ENCODE results near the gene NRF1. TPM values are rescaled to one million over a fixed set of nuclear protein-coding genes. Genes with fewer than 3 reads are reported as not detected.

The NRF1 gene
- total and polyA plus RNA-seq, 10 donors, result 6.7 to 27.9 (median 20.9) TPM

DNA sequence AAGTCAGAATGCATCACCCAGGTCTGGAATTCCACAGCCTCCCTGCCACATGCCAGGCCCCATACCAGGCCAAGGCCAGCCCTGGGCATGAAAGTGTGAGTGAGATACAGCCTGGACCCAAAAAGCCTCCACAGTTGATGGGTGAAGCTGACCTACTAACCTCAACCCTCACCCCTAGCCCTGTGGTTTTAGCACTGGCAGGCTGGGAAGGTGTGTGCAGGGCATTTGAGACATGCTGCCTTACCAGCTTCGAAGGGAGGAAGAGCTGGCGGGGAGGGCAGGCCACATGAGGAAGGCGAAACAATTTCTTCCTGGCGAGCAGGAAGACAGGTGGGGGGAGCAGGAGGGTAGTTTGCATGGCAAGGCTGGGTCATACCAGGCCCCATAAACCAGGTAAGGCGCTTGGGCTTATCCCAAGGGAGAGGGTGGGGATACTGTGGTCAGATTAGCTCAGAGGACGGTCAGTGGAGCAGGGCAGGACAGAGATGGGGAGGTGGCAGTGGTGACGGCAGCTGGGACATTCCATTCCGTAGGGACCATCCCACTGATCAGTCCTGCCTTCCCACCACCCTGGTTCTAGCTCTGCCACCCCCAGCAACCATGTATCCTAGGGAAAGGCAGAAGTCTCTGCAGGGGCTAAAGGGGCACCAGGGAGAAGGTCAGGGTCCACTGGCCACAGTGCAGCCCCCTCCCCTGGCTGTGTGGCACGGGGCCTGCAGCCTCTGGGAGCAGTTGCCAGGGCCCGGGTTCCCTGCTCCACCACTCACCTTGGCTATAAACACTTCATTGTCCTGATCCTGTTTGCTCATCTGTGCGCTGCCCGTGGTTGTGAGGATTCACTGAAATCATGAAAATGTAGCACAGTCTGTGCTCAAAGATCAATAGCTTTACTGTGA, 155.8 kb downstream of the NRF1 start:
- H3K4me3 ChIP-seq, result no peak overlapping the region
- TF ChIP-seq POLR2A (IDR thresholded peaks at IDR 0.05), result no peak
- TF ChIP-seq CTCF (IDR thresholded peaks at IDR 0.05 in 8 of 11, conservative IDR thresholded peaks at IDR 0.05 in 3 of 11), result no peak
- no peak for TF ChIP-seq POLR2AphosphoS5 (IDR thresholded peaks at IDR 0.05)
- 74 to 82% (median 80%) methylated on average over 11 to 12 of the region's 12 CpGs for WGBS, 5 donors
- no peaks in the 10 kb centered on the region for H3K36me3 ChIP-seq
- H3K4me1 ChIP-seq, result peaks cover 0 to 11% (median 3%) of the 10 kb centered on the region in 6 donors
- peak; percentile 48 for DNase-seq
- no peaks in the 10 kb centered on the region for H3K9me3 ChIP-seq
- no peak overlapping the region for H3K27ac ChIP-seq
- intact Hi-C loops (cut with DNase I; ENCODE audit: low total_unique reads), result no loop called here
- H3K27me3 ChIP-seq (replicated peaks in 1 of 7), result peaks cover 0 to 7% (median 0%) of the 10 kb centered on the region in 7 donors

- H3K27ac ChIP-seq, result no peak overlapping the region
- 82 to 90% (median 88%) methylated on average over 17 of the region's 17 CpGs for WGBS, 5 donors
- DNase-seq, result peak; percentile 64
Observed at GRCh38 chr7:129768614-129769399, 157.3 kb downstream of the NRF1 start.

DNA sequence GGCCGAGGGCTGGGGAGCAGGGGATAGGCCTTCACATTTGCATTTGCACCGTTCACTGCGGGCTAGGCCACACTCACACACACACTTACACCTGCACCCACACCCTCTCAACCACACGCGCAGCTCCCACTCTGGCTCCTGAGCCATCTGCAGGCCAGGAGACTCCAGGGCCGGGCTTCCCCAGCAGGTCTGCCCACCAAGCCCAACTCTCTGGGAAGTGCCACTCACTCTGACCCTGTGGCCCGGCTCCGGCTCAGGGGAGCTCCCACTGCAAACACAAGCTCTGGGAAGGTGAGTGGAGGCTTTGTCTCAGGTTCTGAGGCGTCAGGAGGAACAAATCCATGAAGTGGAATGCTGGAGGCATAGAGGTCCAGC, 157.9 kb downstream of the NRF1 start:
- Histone ChIP-seq H3K4me1 (peaks cover 0 to 11% (median 3%) of the 10 kb centered on the region in 6 donors), H3K27me3 (replicated peaks in 1 of 7) (peaks cover 0 to 11% (median 3%) of the 10 kb centered on the region in 7 donors), H3K36me3 (no peaks in the 10 kb centered on the region), H3K27ac (no peak overlapping the region), H3K4me3 (no peak overlapping the region), H3K9me3 (no peaks in the 10 kb centered on the region)
- 87 to 91% (median 88%) methylated on average over 9 of the region's 9 CpGs for WGBS, 5 donors
- DNase-seq, result peak; percentile 63
- TF ChIP-seq CTCF (IDR thresholded peaks at IDR 0.05 in 8 of 11, conservative IDR thresholded peaks at IDR 0.05 in 3 of 11) (no peak), POLR2A (IDR thresholded peaks at IDR 0.05) (no peak), POLR2AphosphoS5 (IDR thresholded peaks at IDR 0.05) (no peak)
- intact Hi-C loops (cut with DNase I; ENCODE audit: low total_unique reads), result no loop called here

More at GRCh38 chr7:129768614-129769399, 157.3 kb downstream of the NRF1 start:
- Histone ChIP-seq H3K4me3 (no peak overlapping the region), H3K4me1 (peaks cover 0 to 11% (median 3%) of the 10 kb centered on the region in 6 donors), H3K27me3 (replicated peaks in 1 of 7) (peaks cover 0 to 11% (median 0%) of the 10 kb centered on the region in 7 donors), H3K9me3 (no peaks in the 10 kb centered on the region), H3K36me3 (no peaks in the 10 kb centered on the region)
- intact Hi-C loops (cut with DNase I; ENCODE audit: low total_unique reads), result no loop called here
- TF ChIP-seq POLR2A (IDR thresholded peaks at IDR 0.05) (no peak), CTCF (IDR thresholded peaks at IDR 0.05 in 8 of 11, conservative IDR thresholded peaks at IDR 0.05 in 3 of 11) (no peak)
